GM21528 (cell line): Measurements from ENCODE around the gene ERCC6L2.
A peak's percentile ranks its signal among the peaks of the same experiment; 100 is the strongest.

ENCODE experiments used
- ATAC-seq: cut with Tn5 transposase; IDR thresholded peaks from one replicate; pipeline ENCODE4 v1.9.1; 2021; ENCODE audit warnings: mild to moderate bottlenecking, moderate library complexity; ENCODE audit not compliant: unreplicated experiment, low FRiP score

Gene ERCC6L2, protein sequence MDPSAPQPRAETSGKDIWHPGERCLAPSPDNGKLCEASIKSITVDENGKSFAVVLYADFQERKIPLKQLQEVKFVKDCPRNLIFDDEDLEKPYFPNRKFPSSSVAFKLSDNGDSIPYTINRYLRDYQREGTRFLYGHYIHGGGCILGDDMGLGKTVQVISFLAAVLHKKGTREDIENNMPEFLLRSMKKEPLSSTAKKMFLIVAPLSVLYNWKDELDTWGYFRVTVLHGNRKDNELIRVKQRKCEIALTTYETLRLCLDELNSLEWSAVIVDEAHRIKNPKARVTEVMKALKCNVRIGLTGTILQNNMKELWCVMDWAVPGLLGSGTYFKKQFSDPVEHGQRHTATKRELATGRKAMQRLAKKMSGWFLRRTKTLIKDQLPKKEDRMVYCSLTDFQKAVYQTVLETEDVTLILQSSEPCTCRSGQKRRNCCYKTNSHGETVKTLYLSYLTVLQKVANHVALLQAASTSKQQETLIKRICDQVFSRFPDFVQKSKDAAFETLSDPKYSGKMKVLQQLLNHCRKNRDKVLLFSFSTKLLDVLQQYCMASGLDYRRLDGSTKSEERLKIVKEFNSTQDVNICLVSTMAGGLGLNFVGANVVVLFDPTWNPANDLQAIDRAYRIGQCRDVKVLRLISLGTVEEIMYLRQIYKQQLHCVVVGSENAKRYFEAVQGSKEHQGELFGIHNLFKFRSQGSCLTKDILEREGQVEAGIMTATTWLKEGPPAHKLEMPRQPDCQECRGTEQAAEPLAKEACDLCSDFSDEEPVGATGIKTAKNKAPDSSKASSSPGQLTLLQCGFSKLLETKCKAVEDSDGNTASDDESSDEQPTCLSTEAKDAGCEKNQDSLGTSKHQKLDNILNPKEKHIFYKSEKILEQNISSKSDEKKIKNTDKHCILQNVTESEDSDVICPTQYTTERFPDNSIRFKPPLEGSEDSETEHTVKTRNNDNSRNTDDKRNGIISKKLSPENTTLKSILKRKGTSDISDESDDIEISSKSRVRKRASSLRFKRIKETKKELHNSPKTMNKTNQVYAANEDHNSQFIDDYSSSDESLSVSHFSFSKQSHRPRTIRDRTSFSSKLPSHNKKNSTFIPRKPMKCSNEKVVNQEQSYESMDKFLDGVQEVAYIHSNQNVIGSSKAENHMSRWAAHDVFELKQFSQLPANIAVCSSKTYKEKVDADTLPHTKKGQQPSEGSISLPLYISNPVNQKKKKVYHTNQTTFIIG (N-terminal part only)

DNA sequence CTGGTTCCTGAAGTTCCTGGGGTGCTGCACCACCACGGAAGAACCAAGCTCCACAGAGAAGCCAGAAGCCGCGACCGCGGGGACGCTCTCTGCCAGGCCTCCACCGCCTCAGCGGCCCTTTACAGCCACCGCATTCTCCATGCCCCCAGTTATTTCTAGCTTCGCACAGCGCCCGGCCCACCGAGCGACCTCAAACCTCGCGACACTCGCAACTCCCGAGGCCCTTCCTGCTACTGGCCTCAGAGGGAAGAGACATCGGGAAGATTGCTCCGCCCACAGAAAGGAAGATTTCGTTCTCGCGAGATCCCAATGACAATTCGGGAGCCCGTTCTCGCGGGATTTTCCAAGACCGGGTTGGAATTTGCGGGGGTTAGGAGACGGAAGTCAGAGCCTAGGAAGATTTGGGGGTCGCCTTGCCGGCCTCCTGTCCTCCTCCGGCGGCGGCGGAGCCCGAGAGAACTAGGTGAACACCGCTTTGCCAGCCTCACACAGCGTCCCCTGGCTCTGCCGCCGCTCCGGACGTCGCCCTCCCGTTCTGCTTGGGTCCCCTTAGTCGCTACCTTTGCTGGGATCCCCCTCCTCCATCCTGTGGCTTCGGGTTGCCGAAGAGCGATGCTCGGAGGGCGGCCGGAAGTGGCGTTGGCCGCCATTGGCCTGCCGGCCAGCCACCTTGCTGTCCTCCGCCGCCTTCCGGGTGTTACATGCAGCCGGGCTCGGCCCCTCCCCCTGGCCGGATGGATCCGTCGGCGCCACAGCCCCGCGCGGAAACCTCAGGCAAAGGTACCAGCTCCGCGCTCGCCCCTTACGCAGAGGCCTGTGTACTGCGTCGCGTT, at the start of gene ERCC6L2:
Gene ERCC6L2, plus strand, starts transcription at position 387 of the 833 bp plus-strand sequence. Its CDS starts 348 bp downstream, at position 735.
- ATAC-seq = peak; percentile 88

DNA sequence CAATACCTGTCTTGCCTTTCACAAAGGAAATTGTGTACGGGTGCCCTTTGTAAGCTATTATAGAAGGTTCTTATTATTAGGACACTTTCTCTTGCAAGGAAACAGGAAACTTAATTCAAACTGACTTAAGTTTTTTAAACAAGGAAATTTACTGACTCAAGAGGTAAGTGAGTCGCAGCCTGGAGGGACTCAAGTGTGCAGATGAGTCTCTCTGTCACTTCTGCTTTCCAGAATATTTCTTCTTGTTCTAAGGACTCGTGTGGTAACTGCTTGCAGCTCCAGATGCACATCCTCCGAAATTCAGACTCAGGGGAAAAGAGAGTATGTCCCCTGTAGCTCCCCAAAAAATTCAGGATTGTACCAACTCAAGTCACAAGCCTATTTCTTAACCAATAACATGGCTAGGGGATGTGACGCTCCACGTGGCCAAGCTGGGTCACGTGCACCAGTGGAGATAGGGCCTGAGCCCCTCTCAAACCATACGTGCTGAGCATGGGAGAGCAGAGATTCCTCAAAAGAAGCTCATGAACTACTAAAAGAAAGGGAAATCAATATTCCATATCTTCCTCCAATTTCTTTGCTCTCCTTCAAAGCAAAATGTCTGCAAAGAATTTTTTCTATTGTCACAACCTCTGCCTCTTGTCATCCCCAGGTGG, 49.2 kb upstream of the ERCC6L2 start:
- ATAC-seq = no peak

DNA sequence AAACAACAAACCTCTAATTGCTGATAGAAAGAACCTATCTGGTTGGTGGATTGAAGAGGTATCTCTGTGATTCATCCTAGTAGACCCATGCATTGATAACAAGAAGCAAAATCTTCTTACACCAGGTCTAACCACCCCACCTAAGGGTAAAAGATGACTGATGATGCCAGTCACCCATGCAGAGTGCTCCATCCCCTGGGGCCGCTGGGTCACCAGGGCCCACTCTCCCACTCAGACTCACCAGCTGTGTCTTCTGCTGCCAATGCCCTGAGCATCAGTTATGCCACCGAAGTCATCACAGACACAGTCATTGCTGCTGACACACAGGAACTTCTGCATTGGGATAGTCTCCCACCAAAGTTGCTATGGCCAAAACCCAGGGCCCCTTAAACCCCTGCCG, 44.7 kb upstream of the ERCC6L2 start:
- ATAC-seq = no peak

DNA sequence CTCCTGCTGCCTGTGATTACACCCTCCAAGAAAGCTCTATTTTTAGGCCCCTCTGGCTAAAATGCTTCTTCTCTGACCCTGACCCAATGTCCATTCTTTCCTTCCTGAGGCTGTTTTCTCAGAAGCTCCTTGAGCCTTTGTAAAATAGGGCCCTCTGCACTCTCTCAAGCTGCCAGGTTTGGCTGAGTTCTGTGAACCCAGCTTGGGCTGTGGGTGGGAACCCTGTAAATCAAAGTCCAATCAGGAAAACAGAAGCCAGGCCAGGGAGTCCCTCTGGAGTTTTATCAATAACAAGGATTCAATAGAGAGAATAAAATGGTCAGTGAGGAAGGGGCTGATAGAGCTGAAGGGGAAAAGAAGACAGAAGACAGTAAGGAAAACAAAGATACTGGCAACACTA, 43.7 kb upstream of the ERCC6L2 start:
- no peak for ATAC-seq

DNA sequence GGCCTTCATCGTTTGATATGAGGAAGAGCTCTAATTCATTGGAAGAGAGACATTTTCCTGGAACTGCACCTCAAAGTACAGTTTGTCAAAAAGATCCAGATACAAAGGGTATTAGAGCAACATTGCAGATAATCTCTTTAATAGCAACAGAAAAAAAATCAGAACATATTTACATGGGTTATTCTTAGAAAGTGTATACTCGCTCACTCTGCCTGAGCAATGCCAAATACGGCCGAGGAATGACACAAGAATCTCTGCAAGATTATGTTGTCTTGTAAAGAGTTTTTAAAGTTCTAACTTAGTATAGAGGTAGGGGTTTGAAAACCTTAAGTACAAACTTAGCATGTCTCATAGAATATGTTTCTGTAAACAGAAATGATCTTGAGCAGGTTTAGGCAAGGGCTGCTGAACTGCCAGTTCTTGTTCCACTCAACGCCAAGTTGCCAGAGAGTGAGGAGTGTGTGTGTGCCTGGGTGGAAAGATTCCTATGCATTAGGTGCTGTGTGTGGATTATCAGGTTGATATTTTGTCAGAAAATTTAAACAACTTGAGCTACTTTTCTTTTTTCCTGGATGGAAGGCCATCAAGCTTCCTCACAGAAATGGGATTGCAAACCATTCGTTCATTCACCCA, 41.8 kb upstream of the ERCC6L2 start:
- no peak for ATAC-seq

DNA sequence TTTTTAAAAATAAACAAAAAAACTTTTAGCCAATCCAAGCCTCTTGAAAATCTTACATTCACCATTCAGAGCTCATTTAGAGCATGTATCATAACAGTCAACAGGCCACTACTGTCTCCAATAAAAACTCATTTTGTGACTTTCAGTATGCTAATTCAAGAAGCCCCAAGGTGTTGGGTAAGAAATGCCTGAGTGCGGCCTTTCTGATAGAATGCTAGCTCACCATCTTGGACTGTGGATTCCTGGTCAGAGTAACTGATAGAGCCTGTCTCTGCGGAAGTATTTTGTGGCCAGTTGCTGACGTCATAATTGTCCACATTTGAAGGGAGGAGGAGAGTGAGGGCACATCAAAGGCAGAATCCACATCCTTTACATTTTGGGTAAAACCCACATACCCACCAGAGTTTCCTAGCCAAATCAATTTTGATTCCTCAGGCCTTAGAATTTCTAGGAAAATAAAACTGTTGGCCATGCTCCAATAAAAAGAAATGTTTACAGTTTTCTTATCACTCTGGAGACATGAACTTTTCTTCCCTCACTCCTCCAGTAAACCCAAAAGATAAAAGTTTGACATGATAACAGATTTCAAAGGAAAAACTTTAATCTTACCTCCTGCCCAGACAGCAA, 41.1 kb upstream of the ERCC6L2 start:
- ATAC-seq = no peak

DNA sequence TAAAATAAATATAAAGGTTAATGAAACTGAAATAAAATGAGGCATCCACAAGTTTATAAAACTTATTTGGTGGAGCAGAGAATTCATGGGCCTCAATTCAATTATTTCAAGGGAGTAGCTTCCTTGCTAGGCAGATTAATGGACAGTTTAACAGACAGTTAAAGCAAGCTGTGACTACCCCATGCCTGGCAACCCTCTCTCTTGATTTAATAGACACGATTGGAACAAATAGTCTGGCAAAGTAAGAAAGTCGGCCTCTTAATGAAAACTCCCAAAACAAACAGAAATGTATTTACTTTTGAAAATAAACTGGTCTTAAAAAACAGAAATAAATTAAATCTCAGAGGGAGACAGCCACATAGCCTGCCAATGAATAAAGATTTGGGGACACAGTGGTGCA, 40.1 kb upstream of the ERCC6L2 start:
- no peak for ATAC-seq

DNA sequence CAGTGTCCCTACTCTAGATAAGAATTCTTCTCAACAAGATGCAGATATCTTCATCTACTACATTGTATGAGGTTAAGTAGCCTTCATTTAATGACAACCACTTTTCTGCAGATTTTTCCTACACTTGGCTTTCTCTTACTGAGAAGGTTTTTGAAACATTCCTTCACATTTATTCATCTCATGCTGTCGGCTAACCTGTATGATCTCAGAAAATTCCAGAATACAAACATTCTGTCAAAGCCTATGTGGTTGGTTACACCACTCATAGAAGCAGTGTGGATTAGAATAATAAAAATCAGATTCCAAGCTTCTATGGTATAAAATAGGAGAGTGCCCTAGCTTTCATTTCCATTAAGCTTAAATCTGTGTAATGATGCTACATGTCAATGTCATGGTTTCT, 39.4 kb upstream of the ERCC6L2 start:
- no peak for ATAC-seq

DNA sequence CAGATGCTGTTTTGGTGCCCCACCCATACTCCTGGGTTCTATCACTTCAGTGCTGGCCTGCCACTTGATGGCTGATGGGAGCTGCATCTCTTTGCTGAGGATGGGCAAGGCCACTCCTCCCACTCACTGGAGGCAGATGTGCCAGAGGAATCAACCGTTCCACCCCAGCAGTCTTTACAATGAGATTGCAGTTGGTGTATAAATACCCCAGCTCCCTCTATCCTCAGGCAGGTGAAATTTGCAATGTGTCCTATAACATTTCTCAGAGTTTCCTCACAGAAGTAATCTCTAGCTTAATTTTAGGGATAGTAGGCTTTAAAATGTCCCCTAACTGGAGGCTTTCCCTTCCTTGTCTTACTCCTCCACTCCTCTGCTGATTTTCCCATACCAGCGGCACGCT, 36.5 kb upstream of the ERCC6L2 start:
- no peak for ATAC-seq

DNA sequence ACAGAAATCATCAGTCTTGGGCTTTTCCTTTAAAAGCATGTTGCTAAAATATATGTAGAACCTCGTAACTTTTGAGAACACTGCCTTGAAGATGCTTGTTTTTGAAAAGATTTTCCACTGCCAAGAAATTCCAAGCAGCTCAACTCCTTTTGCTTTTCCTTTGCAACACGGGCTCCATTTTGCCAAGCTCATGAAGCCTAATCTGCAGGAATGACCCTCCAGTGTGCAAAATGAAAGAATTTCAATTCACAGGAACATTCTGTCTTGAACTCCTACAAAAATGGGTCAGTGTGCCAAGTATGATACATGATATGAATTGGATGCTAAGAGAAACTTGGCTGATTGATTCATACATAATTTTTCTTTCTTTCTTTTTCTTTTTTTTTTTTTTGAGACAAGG, 35.4 kb upstream of the ERCC6L2 start:
- no peak for ATAC-seq

DNA sequence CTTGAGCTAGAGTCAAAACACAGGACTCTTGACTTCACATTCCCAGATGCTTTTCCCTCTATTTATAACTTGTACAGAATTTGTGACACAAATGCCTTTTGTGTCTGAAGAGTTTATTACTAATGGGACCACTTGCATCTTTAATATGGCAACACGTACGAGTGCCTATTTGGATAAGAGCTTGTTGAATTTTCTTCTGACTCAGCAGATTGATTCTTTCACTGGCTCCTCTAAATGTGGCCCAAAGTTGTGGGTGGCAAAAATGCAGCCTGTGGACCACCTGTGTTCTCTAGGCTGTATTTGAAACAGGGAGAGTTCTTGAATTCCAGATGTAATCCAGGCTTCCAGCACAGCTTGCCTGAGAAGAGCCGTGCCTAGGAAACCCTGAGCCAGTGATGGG, 34.1 kb upstream of the ERCC6L2 start:
- no peak for ATAC-seq

DNA sequence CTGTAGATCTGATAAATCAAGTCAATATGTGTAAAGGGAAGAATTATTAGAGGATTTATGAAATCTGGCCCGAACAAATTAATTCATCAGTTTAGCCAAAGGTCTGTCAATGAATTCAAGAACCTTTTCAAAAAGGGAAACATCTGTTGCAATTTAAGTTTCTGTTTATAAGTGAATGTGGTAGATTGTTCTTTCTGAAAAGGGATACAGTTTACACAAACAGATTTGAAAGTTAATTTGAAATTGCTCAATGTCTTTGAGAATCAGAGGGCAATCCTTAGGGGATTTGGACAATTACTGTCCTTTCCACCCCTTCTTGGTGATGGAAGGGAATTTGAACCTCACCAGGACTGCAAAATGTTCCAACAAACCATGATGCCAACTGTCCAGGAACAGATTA, 29.7 kb upstream of the ERCC6L2 start:
- ATAC-seq = no peak

DNA sequence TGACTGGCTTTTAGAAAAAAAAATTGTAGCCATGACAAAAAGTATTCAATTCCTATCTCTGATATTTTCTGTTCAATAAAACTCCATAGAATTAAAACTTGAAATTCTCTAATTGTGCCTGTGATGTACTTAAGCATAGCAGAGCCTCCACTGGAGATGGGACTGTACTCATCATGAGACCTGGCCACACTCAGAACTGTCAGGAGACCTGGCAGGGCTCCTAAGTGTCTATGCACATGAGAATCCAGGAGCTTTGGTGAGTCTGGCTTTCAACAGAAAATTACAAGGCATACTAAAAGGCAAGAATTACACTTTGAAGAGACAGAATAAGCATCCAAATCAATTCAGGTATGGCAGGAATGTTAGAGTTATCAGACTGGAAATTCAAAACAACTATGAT, 26.7 kb upstream of the ERCC6L2 start:
- ATAC-seq = no peak

DNA sequence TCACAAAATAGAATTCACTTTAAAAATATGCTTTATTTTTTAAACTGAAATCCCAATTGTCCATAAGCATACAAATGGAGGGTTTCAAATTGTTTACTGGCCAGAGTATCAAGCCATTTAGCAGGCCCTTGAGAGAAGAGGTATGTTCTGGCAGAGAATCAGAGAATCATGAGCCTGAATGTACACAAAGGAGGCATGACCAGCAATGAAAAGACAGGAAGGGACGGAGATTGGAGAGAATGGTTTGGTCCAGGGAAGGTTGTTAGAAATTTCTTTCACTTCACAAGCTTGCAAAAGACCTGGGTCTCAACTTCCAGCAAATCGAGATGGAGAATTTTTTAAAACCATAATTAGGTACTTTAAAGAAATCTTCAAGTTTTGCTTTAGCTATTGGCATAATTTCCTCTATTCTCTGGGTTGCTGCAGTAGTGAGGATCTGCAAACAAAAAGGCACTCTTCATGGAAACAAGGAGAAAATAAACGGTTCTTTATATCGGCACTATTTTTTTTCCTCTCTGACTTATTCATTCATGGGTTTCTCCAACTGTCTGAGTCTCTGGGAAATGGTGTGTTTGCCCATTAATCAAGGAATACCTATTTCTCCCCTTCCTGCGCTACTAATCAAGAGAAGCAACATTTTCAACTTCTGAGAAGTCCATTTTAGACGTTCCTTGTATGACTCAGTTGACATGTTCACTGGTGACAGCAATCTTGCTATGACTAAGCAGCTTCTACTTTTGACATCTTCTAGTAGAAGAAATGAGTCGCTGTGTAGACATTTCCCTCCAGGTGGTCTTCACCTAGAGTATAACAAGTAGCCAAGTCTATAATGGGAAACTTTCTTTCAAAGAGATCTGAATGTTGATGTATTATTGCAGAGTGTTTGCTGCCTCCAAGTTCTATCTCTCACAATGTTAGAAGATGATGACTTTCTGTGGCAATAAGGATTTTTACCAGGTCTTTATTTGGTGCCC, 23.1 kb upstream of the ERCC6L2 start:
- peak; percentile 91 for ATAC-seq

DNA sequence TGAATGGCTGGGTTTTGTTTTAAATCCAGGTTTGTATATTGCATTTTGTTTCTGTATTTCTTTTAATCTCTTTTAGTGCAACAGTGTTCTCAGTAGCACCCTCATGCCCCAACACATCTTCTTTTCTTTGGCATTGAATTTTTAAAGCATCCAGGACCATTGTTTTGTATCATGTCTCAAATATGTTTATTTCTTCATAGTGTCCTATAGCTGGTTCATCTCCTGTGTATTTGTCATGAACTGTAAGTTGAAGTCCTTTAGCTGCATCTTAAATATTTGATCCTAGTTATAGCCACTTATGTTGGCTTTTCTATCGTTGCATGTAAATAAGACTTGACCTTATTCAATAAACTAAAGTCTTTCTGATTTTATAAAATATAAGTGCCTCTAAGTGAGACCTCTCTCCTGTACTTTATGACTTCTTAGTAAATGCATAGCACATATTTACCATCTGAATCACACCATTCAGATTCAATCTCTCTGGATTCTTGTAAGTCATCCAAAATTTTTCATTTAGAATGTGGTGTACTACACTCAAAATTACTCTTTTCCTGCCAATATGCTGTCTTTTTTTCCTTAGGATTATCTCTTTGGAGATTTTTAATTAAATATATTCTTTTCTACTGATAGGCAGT, 21.0 kb upstream of the ERCC6L2 start:
- ATAC-seq = no peak

DNA sequence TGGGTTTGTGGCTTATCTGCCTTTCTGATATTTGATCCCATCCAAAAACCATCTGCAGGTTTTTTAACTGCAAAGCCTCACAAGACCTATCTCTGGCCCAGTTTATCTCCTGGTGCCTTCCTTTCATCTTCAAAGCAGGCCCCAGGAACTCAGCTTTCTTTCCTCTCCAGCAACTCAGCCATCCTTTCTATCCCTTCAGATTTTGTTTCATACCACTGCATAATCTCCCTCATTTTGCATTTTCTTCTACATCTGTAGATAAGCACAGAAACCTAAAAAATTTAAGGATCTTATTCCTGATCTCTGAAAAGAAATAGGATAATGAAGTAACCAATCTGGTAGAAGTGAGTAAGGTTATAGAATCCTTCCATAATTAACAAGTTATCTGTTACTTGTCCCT, 19.5 kb upstream of the ERCC6L2 start:
- ATAC-seq = no peak

DNA sequence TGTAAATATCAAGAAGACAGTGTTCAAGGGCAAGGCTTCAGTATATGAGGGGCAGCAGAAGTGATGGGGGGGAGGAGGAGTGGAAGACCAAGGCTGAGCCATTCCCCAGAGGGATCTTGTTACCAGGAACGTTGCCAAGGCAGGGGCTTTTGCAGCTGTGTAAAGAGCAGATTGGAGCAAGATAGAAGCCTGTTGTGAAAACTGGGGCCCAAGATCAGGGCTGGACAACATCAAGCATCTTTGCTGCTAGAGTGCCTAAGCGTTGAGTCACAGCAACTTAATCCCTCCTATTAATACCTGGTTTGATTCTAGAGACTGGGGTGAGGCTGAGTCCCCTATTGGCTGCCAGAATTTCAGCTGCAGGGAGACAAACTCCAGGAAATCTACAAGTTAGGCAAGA, 18.4 kb upstream of the ERCC6L2 start:
- ATAC-seq = no peak
